Stimulated activated CD8-positive, alpha-beta memory T cell treated with anti-CD3 and anti-CD28 coated beads, Interleukin-15, amount 100 ng/mL, for 48 hours (primary cell): ENCODE results near the gene MAGI2.
"Not testable (repeated sequence)": the region's sequence is repeated elsewhere in the genome, so short reads cannot be mapped to it uniquely, and the experiment has no call there.

Experiments used
- DNase-seq, 2 donors: peaks; one replicate each; pipeline ENCODE4 v3.0.0-alpha.2; 2020; ENCODE audit warnings: low read depth in 2 of 2

Gene MAGI2

DNA sequence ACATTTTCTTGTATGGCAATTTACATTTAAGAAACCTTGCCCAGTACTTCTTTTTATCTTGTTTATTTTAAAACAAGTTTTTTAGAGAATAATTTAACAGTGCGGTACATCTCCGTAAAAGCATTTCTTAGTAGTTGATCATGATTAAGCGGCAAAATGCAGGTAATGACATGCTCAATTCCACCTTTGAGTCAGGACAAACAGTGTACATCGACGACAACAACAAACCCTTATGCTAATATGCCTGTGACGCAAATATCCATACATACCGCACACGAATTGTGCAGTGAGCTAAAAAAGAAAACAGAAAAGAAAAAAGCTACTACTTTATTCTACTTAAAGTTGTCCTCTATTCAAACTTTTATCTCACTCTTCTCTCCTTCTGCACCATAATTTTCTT lies 1.9 kb downstream of the MAGI2 start:
- DNase-seq, result no peak

DNA sequence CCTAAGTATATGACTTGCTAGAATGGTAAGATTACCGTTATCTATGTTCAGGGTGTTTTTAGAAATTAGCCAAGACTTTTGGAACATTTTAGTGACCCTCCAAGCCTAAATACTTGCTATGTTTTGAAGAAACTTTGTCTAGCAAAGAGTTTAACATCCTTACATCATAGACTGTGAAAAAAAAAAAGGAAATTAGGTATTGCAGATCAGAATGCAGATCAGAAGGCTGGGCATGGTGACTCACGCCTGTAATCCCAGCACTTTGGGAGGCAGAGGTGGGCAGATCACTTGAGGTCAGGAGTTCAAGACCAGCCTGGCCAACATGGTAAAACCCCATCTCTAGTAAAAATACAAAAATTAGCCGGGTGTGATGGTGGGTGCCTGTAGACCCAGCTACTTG lies 10.7 kb downstream of the MAGI2 start:
- not testable (repeated sequence) for DNase-seq

DNA sequence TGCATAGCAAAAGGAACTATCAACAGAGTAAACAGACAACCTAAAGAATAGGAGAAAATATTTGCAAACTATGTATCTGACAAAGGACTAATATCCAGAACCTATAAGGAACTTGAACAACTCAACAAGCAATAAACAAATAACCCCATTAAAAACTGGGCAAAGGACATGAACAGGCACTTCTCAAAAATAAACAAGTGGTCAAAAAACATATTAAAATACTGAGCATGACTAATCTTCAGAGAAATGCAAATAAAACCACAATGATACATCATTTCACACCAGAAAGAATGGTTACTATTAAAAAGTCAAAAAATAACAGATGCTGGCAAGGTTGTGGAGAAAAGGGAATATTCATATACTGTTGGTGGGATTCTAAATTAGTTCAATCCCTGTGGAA lies 17.1 kb downstream of the MAGI2 start:
- no peak for DNase-seq

DNA sequence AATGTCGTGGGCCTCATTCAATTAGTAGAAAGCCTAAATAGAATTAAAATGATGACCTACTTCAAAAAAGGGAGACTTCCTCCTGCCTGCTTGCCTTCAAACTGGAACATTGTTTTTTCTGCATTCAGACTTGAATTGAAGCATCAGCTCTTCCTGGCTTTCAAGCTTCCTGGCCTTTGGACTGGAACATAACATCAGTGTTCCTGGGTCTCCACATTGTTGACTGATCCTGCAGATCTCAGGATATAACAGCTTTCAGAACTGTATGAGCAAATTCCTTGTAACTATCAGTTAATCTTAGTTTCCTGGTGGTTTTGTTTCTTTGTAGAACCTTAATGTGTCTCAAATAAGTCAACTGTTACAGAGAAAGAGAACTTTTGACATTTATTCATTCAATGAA lies 18.6 kb downstream of the MAGI2 start:
- no peak for DNase-seq

DNA sequence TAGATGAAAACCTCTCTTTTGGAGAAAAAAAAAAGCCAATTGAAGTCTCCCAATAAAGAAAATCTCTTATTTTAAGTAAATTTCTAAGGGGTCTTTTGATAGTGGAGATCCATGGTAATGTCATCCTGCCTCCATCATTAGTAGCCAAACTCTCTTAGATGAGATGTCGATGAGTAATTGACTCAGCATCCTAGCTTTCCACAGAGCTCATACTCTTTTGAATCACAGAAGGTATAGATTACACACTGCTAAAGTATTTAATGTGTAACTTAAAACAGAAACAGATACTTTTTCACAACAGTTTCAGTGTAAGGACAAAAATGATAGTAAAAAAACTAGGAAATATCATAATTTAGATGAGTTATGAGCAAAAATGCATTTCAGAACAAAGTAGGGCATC lies 19.4 kb downstream of the MAGI2 start:
- no peak for DNase-seq

DNA sequence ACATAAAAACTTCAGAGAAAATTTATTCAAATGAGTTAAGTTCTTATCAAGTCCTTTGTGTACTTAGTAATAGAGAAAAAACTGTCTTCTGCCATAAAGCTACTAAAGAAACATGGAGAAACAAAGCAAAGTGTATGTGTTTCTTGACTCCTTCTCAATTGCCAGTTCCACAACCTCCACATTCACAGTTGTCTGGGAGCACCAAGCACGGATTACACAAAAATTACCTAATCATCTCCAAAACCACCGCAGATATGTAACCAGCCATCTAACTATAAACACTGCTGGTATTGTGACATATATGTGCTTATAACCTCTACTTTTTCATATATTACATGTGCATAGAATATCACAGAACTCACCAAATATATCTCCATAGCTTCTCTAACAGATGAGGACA lies 23.1 kb downstream of the MAGI2 start:
- DNase-seq, result no peak

DNA sequence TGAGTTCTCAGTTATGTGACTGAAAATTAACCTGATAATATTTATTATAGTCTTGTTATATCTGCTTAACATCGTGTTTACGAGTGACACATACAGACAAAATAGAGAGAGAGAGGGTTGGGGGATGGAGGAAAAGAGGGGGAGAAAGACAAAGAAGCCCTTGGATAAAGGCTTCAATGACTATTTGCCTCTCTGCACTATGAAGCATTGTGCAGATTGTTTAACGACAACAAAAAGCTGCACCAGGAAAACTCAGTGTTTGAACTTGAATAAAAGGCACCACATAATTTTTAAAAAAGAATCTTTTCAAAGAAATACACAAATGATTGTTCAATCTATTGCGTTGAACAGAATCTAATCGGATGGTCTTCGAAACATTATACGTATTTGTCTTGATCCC lies 27.8 kb downstream of the MAGI2 start:
- DNase-seq, result no peak

DNA sequence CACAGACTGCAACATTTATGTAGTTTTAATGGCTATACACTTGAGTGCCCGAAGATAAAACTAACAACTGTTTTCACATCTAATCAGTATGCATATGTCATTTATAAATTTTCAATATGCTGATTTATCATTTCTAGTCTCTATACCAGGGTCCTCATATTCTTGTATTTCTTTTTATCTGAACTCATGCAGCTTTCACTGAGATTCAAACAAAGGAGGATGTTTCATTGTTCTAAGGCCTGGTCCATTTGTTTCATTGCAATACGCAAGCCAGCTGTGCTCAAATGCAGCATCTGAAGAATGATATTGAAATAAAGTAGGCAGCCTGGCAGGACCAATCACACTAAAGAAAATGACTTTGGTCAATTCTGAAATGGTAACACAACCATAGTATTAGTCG lies 31.7 kb downstream of the MAGI2 start:
- no peak for DNase-seq

DNA sequence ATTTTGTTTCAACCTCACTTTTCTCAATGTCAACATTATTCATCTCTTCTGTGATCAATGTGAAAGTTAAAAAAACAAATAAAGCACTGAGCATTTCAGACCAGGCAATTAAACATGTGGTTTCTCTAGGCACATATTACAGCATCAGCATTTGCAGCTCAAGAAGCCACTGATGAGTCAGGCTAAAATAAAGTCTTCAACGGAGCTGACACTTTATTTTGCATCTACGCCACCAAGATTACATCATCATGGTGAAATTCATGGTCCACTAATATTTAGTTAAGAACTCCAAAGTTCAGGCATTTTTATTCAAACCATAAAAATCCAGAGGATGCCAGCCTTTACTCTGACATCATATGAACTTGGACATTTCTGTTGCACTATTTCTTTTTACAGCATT lies 33.0 kb downstream of the MAGI2 start:
- no peak for DNase-seq

DNA sequence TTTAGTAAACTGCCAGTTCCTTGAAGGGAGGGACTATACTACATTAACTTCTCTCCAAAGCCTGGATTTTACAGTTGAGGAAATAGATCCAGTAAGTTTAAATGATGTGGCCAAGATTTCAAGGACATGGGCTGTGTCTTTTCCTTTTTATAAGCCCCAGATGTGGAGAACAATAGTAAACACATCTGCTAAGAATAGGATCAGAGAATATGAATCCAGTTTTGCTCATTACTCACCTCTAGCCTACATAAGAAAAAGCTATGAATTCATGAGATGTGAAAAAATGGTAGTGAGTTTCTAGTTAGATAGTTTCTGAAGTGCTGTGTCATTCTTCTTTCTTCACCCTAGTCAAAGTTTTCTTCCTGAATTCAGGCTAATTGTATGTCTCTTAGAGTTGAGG lies 38.6 kb downstream of the MAGI2 start:
- no peak for DNase-seq

DNA sequence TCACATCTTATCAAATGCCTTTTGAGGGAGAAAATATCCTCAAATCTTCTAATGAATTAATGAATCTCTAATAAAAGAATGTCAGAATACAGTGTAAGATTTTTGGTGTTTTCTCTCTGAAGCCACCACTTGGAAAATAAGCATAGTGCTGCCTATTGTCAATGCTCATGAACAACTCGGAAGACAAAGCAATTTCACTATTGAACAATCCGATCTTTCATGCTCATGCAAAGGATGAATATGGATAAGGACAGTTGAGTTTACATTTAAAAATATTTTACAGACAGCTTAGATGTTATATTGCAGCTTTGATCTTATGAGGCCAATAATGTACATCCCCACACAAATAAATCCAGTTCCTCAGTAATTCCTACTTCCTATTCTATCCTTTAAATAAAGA lies 40.6 kb downstream of the MAGI2 start:
- no peak for DNase-seq

DNA sequence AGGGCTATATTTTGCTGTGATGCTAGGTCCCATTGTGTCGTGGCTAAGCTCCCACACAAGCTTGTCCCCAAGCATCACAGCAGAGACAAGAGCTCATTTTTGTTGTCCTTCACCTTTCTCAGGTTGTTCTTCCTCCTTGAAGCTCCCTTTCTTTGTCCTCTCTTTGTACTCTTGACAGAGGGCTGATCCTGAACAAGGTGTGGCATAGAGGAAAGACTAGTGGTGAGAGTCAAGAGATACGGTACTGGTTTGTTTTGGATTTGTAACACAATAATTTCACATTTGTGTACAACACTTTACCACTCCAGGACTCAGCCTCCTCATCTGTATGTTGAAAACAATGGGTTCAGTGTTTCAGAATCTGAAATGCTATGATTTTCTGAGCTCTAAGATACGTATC lies 41.0 kb downstream of the MAGI2 start:
- no peak for DNase-seq

DNA sequence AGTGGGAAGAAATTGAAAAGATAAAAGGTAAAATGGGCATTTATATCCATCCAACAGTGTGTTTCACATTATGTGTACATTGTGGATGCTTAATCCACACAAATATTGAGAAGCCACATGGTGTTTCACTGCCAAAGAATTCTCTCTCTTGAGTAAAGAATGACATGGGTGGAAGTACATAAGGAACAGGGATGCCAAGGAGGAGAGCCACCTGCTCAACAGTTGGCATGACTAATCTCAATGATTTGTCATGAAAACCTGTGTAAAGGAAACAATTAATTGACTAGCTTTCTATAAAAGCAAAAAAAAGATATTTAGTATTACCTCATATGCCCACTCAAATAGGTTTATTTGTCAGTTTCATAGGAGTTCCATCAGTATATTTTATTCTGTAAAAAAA lies 43.1 kb downstream of the MAGI2 start:
- no peak for DNase-seq

DNA sequence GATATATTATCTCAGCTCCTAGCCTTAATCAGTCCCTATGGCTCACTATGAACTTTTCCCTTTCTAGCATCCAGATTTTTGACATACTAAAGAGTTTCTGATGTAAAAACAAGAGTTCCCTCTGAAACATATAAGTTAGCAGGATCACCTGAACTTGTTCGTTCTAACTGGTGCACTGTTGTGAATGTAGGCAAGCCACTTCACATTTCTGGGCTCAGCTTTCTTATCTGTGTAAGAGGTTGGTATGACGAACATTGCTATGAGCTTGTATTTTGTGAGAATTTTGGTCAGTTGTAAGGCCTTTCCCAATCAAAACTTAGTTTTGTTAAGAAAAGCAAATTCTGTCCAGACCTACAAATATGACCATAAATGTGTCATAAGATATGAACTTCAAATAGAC lies 46.1 kb downstream of the MAGI2 start:
- no peak for DNase-seq

DNA sequence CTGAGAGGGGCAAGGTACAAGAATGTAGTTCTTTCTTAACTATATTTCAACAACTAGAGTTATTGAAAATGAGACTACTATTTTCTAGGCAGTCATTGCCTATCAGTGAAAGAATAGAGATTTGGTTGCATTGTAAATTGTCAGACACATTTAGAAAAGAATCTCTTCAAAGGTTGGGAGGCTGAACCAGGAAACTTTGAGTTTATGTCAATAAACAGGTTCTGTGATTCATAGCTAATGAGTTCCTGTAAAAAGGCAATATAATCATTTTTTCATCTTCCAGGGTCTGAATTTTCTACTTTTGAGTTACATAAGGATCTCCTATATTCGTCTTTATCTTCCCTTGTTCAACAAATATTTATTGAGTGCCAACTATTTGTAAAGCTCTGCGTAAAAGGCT lies 47.1 kb downstream of the MAGI2 start:
- DNase-seq, result no peak

DNA sequence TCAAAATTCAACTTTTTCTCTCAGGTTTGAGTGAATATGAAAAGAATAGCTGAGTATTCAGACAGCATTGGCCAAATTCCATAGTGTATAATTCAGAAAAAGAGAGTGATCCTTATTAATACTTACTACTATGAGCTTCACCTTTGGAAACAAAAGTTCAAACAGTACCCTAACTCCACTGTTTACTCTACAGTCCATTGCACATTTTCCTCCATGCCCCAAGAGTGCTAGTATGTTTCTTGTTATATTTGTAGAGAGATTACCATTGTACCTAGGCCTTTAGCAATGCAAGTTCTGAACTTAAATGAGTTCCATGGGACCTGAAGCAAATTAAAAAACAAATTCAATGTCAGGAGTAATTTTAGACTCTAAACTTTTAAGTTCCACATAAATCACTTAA lies 48.1 kb downstream of the MAGI2 start:
- DNase-seq, result no peak

DNA sequence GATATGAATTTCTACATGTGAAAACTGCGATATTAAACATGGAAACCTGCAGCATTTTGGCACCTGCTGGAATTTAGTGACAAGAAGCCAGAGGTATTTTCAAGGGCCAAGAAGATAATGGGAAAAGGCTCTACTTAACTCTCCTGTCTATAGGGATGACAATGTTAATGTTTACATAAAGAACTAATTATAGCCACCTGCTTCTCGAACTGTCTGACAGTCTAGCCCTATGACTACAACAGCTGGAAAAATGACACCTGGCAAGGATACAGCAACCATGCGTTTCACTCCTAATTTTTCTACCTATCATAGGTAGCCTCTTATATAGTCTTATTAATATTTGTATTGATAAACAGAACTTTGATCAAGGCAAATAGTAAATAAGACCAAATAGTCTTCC lies 49.6 kb downstream of the MAGI2 start:
- no peak for DNase-seq

DNA sequence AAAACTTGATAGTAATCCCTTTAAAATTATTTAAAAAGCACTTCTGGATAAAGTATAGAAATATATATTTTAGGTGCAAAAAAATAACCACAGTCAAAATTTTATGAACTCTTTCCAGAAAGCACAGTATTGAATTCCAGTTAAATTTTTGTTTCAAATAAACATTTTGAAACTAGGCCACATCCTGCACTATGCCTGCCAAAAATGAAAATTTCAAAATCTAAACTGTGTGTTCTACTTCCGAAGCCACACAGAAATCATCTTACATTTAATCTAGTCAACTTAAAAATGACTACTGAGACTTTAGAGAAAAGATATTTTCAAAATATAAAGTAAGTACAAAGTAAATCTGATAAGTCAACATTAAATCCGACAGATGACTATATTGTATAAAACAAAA lies 50.0 kb downstream of the MAGI2 start:
- DNase-seq, result no peak

DNA sequence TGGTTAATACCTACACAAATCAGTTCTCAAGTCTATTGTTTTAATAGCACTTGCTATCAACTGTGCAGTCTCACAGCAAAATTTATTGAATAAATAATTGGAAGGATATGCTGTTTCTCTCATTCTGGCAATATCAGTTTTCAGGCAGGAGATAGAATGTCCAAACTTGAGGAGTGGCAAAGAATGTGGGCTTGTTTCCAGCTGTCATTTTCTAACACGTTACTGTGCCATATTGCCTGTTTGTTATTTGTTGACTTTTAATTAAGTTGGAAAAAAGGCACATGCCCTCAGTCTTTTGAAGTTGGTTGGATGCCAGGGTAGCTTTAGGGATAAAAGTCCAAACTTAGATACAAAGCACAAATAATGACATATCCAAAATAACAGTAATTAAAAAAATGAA lies 52.2 kb downstream of the MAGI2 start:
- DNase-seq, result no peak

DNA sequence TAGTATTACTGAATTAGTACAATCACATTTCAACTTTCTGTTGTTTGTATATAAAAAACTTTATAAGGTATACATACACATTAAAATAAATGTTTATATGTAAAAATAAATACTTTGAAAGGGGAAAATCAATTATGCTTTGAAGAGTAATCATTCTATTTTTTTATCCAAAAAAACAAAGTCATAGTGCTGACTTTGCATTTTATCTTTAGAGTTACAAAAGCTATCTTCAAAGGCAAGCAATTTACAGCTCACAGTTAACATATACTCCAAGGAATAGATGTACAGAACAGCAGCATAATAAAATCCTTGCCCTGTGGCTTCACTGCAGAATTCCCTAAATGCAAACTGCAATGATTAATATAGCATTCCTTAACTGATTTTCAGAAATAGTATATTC lies 53.2 kb downstream of the MAGI2 start:
- no peak for DNase-seq

DNA sequence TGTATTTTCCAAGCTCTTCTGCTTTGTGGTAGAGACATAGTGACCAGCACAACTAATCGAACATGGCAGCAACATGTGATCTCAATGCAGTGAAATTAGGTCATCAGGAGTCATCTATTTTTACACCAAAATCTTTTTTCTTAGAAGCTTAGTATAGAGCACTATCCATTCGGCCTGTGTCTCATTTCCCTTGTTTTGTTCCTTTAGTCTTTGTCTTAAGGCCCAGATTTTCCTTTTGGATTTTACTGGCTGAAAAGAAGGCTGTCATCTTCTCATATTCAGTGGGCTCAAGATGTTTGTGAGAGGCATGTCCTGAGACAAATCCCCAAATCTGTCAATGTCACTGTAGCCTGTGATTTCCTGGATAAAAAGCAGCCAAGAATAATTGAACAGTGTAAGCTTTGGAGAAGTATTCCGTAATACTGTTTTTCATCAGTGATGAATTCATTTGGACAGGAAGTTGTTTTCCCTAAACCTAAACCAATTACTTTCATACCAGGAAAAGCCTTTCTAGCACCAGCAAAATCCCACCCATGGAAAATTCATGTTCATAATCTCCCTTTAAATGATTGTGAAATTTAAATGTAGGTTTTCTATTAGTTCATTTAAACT lies 55.2 kb downstream of the MAGI2 start:
- no peak for DNase-seq

DNA sequence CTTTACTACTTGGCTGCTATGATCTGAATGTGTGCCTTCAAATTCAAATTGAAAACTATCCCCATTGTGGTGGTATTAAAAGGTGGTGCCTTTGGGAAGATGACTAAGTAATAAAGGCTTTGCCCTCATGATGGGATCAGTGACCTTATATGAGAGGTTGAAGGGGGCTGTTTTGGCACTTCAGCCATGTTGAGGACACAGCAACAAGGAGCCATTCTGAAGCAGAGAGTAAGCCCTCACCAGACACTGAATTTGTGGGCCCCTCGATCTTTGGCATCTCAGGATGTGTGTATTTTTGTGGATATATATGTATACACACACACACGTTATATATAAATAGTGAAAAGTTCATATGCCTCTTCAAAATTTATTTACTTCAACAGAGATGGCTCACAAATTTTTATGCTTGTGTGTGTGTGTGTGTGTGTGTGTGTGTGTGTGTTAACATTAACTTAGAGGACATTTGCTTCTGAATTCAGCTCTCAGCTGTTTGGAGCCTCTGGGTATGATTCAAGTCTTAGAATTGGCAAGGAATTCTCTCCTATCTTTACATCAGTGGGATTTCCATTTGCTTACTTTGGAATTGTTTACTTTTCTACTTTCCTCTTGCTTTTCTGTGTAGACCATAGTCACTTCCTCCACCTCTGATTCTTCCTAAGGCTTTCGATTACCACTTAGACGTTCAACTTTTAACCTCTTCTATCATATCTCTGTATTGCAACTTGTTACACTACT lies 66.6 kb downstream of the MAGI2 start:
- no peak for DNase-seq

DNA sequence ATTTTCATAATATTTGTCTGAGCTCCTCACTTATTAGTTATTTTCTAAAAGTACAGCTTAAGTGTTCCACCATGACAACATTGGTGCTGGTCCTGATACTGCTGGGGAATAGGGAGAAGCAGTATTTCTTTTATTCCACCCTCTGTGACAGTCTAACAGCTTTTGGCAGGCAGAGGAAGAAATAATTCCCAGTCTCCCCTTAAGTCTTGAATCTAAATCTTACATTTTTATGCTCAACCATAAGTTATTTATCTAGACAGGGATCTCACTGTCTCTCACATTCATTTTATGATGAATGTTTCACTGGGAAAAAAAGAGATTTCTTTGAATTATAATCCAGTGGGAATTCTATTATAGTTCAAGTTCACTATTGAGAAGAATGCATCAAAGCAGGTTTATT lies 71.5 kb downstream of the MAGI2 start:
- DNase-seq, result no peak

DNA sequence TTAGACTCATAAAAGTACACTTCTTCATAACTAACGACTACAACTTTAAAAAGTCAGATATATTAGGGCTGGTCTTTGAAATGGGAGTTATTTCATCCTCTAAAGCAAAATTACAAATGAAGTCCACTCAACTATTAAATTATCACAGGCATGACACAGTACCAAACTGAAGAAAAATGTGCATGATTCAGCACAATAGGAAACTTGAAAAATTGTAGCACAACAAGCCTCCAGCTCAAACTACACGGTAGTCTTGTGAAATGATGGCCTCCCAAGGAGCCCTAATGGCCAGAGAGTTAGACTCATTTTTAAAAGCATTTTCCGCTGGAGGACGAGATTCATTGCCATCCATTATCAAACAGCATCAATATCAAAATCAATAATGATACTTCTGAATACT lies 76.4 kb downstream of the MAGI2 start:
- no peak for DNase-seq
